Mesenteric fat pad (tissue), 1 donor: ENCODE measurements around the gene POGLUT2. TPM values are rescaled to one million over a fixed set of nuclear protein-coding genes. Genes with fewer than 3 reads are reported as not detected.

ENCODE experiments used
- DNase-seq: peaks from one replicate; pipeline ENCODE4 v3.0.0-alpha.2; 2020; ENCODE audit warnings: low spot score
- long read RNA-seq: library from polyadenylated mRNA; unstranded; transcript quantifications from one replicate; pipeline ENCODE4 v2.0.0, GENCODE V29; 2020
- total RNA-seq: library from RNA; stranded (reverse); fragmentation: NEBNext Ultra II Directional; extraction: Animal tissue kit (Norgen Biotek cat#: 25700); gene quantifications from one replicate; pipeline ENCODE4 v1.2.1, GENCODE V29; 2021
- donor health status: DM: yes; HTN: yes; CAD: no.

The POGLUT2 gene
- 3.8 TPM for total RNA-seq
- long read RNA-seq, transcript KDELC1-201 (10 exons, 2,060 nt), result major isoform, 5 of 7 reads
- long read RNA-seq, partial matches to known transcripts, result 1 of 7 reads
- long read RNA-seq, other reads (novel, unspliced or antisense), result 1 of 7 reads

- DNase-seq, result peak; percentile 94
Observed at GRCh38 chr13:102798581-102799425, at the start of gene POGLUT2, which contains the start of gene BIVM. POGLUT2 (minus strand) TSS chr13:102798976; CDS start chr13:102798670, 306 bp downstream. BIVM (plus strand) TSS chr13:102799119; CDS start chr13:102807268, 8,149 bp downstream.

DNA sequence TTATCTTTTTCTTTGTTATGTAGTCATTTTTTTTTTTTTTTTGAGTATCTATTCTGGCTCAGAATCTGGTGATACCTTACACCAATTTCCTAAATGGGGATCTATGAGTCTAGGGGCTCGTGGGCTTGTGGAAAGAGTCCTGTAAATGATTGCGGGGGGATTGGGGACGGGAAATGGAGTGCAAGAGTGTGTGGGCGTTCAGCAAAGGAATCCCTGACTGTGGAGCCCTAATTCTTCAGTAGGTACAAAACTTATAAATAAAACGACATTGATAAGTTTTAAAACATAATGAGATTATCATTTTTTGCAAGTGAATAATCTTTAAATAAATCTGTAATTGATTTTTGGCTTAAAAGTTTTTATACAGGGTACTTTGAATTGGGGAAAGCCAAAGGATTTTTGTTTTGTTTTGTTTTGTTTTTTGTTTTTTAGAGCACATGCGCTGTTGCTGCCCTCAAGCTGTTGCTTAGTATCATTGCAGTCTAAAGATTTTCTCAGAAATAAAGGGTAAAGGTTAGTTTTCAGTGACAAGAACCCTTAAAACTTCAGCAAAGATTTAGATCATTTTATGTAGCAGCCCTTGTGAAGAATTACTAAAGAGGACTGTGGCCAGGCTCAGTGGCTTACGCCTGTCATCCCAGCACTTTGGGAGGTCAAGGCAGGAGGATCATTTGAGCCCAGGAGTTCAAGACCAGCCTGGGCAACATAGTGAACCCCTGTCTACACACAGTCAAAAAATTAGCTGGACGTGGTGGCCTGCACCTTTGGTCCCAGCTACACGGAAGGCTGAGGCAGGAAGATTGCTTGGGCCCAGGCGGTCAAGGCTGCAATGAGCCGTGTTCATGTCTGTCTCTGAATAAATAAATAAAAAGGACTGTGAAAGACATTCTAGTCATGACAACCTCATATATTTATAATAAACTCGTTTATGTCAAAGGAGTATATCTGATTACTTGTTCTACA, 48.8 kb upstream of the POGLUT2 start:
- no peak for DNase-seq

- no peak for DNase-seq
Observed at GRCh38 chr13:102846261-102847015, 47.7 kb upstream of the POGLUT2 start.

- peak; percentile 97 for DNase-seq
Observed at GRCh38 chr13:102845630-102846260, 47.0 kb upstream of the POGLUT2 start, which contains the start of gene ERCC5. ERCC5 (plus strand) TSS chr13:102846032; CDS start chr13:102846267, 235 bp downstream.

GRCh38 chr13:102845289-102845629, 46.5 kb upstream of the POGLUT2 start:
- DNase-seq, result no peak

DNA sequence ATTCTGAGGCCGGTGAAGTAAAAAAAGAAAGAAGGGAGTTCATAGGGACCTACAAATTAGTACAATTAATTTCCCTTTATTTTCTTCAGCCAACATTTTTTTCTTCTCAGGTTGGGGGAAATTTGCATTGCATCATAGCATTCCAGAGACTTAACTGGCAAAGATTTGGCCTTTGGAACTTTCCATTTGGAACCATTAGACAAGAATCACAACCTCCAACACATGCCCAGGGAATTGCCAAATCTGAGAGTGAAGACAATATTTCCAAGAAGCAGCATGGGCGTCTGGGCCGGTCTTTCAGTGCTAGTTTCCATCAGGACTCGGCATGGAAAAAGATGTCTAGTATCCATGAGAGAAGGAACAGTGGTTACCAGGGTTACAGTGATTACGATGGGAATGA, 40.7 kb upstream of the POGLUT2 start:
- DNase-seq, result no peak

- no peak for DNase-seq
Observed at GRCh38 chr13:102838982-102839381, 40.2 kb upstream of the POGLUT2 start.

DNA sequence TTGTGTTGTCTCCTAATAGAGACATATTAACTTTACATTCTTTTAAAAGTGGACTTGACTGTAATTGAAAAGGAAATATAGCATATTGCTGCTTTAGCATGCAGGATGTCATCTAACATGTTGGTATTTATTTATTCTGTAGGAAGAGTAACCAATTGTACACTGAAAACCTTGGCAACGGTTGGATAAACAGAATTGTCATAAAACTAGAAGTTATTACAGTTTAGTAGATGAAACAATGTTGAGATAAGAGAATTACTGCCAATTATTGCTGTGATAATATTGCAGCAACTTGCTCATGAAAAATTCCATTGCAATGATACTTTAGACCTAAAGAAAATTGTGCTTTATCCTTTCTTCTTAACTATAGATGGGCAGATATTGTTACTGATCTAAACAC, 39.5 kb upstream of the POGLUT2 start:
- no peak for DNase-seq

GRCh38 chr13:102836471-102836870, 37.7 kb upstream of the POGLUT2 start:
- DNase-seq, result no peak

DNA sequence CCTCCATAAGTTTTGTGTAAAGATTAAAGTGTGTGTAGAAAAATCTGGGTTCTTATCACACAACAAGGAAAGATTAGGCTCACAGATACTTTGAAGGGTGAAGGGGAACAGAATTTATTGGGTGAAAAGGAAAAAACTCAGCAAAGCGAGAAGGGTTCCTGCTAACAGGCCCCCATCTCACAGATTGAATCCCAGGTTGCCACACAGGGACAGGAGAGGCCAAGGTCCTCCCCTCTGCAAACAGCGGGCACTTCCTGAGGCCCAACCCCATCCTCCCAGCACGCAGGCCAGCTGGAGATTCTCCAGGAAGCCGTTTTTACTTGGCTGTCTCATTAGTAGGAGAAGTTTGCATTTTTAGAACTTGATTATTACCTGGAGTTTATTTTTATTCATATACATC, 31.9 kb upstream of the POGLUT2 start:
- DNase-seq, result no peak

DNA sequence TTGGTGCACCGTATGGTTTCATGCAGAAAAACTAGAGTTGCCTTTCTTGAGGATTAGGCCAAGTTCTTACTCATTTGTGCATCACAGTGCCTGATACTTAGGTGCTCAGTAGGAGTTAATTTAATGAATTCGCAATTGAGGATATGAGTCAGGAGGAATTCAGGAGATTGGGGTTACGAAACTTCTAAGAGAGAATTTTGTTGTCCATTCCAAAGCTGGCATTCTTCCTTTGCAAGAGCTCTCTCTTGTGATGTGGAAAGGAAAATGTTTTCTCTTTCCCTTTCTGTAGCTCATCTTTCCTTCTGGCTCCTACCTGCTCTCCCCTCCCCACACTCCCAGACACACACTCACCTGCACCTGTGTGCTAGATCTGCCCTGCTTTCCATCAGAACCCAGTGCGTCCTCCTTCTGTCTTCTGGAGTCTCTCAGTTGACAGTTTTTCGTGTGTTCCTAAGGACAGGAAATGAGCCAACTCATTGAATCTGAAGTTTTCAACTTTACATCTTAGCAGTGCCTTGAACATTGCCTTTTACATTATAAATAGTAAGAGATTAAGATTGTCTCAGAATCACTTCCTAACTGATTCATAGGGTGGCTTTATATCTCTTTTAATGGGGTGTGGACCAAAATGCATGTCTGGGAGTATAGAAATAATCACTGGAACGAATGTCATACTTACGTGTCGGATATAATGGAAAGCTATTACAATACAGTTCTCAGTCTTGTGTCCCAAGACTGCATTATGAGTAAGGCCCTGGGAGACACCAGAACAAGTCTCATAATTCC, 27.3 kb upstream of the POGLUT2 start:
- DNase-seq, result no peak

- no peak for DNase-seq
Observed at GRCh38 chr13:102825400-102825799, 26.6 kb upstream of the POGLUT2 start.

DNA sequence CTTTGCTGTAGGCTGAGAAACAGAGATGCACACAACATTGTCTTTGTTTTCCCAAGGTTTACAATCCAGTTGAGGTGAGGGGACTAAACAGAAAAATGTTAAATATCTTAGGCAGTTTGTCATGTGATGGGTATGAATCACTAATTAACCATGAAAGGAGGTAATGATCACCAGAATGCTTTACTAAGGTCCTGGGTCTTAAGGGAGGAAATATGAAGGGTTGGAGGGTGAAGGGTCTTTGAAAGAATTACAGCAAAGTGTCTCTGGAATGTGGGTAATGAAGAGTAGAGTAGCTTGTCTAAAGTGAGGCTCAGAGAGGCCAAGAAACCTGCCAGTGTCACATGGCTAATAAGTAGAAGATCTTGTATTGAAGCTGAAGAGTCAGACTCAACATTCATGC, 19.1 kb upstream of the POGLUT2 start:
- no peak for DNase-seq

GRCh38 chr13:102817241-102817640, 18.5 kb upstream of the POGLUT2 start:
- no peak for DNase-seq

DNA sequence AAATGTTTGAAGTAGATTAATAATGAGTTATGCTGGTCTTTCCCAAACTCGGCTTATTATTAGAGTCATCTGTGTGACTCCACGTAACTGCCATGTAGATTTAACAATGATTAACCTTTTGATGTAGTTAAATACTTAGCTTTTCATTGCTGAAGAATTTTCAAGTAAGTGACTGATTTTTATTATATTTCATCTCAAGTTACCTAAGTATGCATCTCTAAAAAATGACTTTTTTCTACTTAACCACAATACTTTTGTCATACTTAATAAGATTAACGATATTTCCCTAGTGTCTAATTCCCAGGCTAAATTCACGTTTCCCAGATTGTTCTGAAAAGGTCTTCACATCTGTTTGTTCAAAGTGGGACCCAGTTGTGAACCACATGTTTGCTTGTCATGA, 17.9 kb upstream of the POGLUT2 start:
- DNase-seq, result no peak

GRCh38 chr13:102815788-102816187, 17.0 kb upstream of the POGLUT2 start:
- no peak for DNase-seq

DNA sequence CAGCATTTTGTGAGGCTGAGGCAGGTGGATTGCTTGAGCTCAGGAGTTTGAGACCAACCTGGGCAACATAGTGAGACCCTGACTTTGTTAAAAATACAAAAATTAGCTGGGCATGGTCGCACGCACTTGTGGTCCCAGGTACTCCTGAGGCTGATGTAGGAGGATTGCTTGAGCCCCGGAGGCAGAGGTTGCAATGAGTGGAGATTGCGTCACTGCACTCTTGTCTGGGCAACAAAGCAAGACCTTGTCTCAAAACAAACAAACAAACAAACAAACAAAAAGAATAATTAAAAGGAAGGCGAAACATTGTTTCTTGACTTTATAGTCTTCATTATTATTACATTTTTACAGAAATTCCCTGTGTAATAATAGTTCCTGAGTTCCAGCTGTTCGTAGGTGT, 16.0 kb upstream of the POGLUT2 start:
- DNase-seq, result no peak

- no peak for DNase-seq
Observed at GRCh38 chr13:102814025-102814607, 15.3 kb upstream of the POGLUT2 start.

GRCh38 chr13:102812611-102813287, 14.0 kb upstream of the POGLUT2 start:
- no peak for DNase-seq
